Transverse colon (tissue), 4 donors: Measurements from ENCODE around the gene GPC6. TPM values are rescaled to one million over a fixed set of nuclear protein-coding genes. Genes with fewer than 3 reads are reported as not detected.
"Not testable (repeated sequence)": the region's sequence is repeated elsewhere in the genome, so short reads cannot be mapped to it uniquely, and the experiment has no call there.

Experiments
- DNase-seq: peaks from one replicate; pipeline ENCODE4 v3.0.0-alpha.2; 2019
- H3K27ac ChIP-seq, 4 donors: fragments of 200-600 bp; sonication (generic); 2 replicates each; pipeline ENCODE4 v1.5.1; 2016 to 2018; ENCODE audit warnings: inconsistent platforms in 4 of 4
- H3K27me3 ChIP-seq: fragments of 200-600 bp; sonication (generic); 2 replicates; pipeline ENCODE4 v1.5.1; 2017; ENCODE audit warnings: inconsistent platforms
- H3K36me3 ChIP-seq, 4 donors: fragments of 200-600 bp; sonication (generic); 2 replicates each; pipeline ENCODE4 v1.5.1; 2017 to 2019; ENCODE audit warnings: inconsistent platforms in 4 of 4
- H3K4me1 ChIP-seq, 4 donors: fragments of 200-600 bp; sonication (generic); 2 replicates each; pipeline ENCODE4 v1.5.1; 2017 to 2020; ENCODE audit warnings: inconsistent platforms in 4 of 4
- H3K4me3 ChIP-seq, 4 donors: fragments of 200-600 bp; sonication (generic); 1 replicate in 1 of 4; 2 replicates in 3 of 4; pipeline versions ENCODE4 v1.5.1 to v1.6.1; 2017 to 2019; ENCODE audit warnings: inconsistent platforms in 4 of 4
- H3K9me3 ChIP-seq, 2 donors: fragments of 200-600 bp; sonication (generic); 2 replicates each; pipeline ENCODE4 v1.5.1; 2017 to 2019; ENCODE audit warnings: inconsistent platforms in 2 of 2
- CTCF ChIP-seq, 5 experiments: fragments of 200-600 bp in 3 of 5; fragments of 450-650 bp in 2 of 5; sonication (generic) in 3 of 5; IDR thresholded peaks; 1 replicate in 2 of 5; 2 replicates in 3 of 5; pipeline ENCODE4 v1.5.1; 2016 to 2017; ENCODE audit warnings: antibody characterized with exemption in 5 of 5, inconsistent platforms in 3 of 5, mild to moderate bottlenecking in 2 of 5, moderate library complexity in 1 of 5
- EP300 ChIP-seq: sonication (generic); formaldehyde crosslinking; IDR thresholded peaks from one replicate; pipeline ENCODE4 v1.6.1; 2017; ENCODE audit warnings: antibody characterized with exemption, low read depth
- POLR2A ChIP-seq: fragments of 450-650 bp; IDR thresholded peaks from one replicate; pipeline ENCODE4 v1.6.1; 2016; ENCODE audit warnings: antibody characterized with exemption, mild to moderate bottlenecking, moderate library complexity
- POLR2AphosphoS5 ChIP-seq, 3 donors: sonication (generic); formaldehyde crosslinking; IDR thresholded peaks; one replicate each; pipeline ENCODE4 v1.6.1; 2016; ENCODE audit warnings: antibody characterized with exemption in 3 of 3
- WGBS, 2 donors: methylation state at CpG; one replicate each; pipeline ENCODE4 v1.1.5; 2018; ENCODE audit warnings: low coverage in 1 of 2; 5-methylcytosine and 5-hydroxymethylcytosine counted together
- in situ Hi-C, 4 donors: fragments of 200-750 bp; cut with MboI; loops; one replicate each; pipeline versions ENCODE4 v1.15.0 to v1.15.1; 2017; ENCODE audit warnings: low sequenced_read_pairs in 3 of 4, low pct_ligation_motif_present in 1 of 4, low pct_unique_long_range_greater_than_20kb in 1 of 4
- intact Hi-C: fragments of 100-400 bp; cut with DNase I; formaldehyde crosslinking; loops from one replicate; pipeline ENCODE4 v1.15.1; 2023; ENCODE audit warnings: low total_unique reads
- total RNA-seq, 4 donors: library from RNA; depleted of rRNA; stranded (reverse); fragments of >200 nt; gene quantifications; one replicate each; pipeline ENCODE4 v1.1.0, GENCODE V29; 2016

GPC6 gene
- total RNA-seq, 4 donors from 2014 or later = 0.75 to 5.7 (median 4.0) TPM

GRCh38 chr13:93435651-93436050 lies 209.0 kb downstream of the GPC6 start:
- Histone ChIP-seq H3K27ac (no peak overlapping the region), H3K27me3 (no peaks in the 10 kb centered on the region), H3K36me3 (no peaks in the 10 kb centered on the region), H3K4me1 (no peaks in the 10 kb centered on the region), H3K9me3 (no peaks in the 10 kb centered on the region), H3K4me3 (no peak overlapping the region)
- no peak for TF ChIP-seq POLR2AphosphoS5 (IDR thresholded peaks at IDR 0.05)
- intact Hi-C loops (no loop called here), in situ Hi-C loops (no loop called here)
- 68 to 77% methylated on average over 3 of the region's 3 CpGs for WGBS, 2 donors
- no peak for DNase-seq

- DNase-seq = no peak
- TF ChIP-seq POLR2AphosphoS5 (IDR thresholded peaks at IDR 0.05) (no peak), POLR2A (no peak), CTCF (IDR thresholded peaks at IDR 0.05) (no peak), EP300 (no peak)
- WGBS, 2 donors = 75 to 83% methylated on average over 3 to 4 of the region's 4 CpGs
- in situ Hi-C loops (no loop called here), intact Hi-C loops (no loop called here)
- H3K27ac ChIP-seq = no peak overlapping the region
- no peaks in the 10 kb centered on the region for H3K4me1 ChIP-seq
- no peaks in the 10 kb centered on the region for H3K27me3 ChIP-seq
- no peaks in the 10 kb centered on the region for H3K9me3 ChIP-seq
- no peaks in the 10 kb centered on the region for H3K36me3 ChIP-seq
- no peak overlapping the region for H3K4me3 ChIP-seq
Measured at GRCh38 chr13:93437081-93437480, 210.5 kb downstream of the GPC6 start.

GRCh38 chr13:93446238-93446637 lies 219.6 kb downstream of the GPC6 start:
- whole genome bisulfite sequencing, 2 donors = 17 to 45% methylated on average over 1 to 2 of the region's 2 CpGs

GRCh38 chr13:93450191-93450621 lies 223.6 kb downstream of the GPC6 start:
- no peak overlapping the region for H3K4me3 ChIP-seq
- no peaks in the 10 kb centered on the region for H3K9me3 ChIP-seq
- no peaks in the 10 kb centered on the region for H3K36me3 ChIP-seq
- in situ Hi-C loops = no loop called here
- intact Hi-C loops = no loop called here
- no peak for DNase-seq
- H3K27ac ChIP-seq = no peak overlapping the region
- TF ChIP-seq EP300 (no peak), POLR2AphosphoS5 (IDR thresholded peaks at IDR 0.05) (no peak), CTCF (IDR thresholded peaks at IDR 0.05) (no peak), POLR2A (no peak)
- no peaks in the 10 kb centered on the region for H3K4me1 ChIP-seq
- H3K27me3 ChIP-seq = no peaks in the 10 kb centered on the region

More at GRCh38 chr13:93446238-93446637, 219.6 kb downstream of the GPC6 start:
- Histone ChIP-seq H3K36me3 (no peaks in the 10 kb centered on the region), H3K4me1 (no peaks in the 10 kb centered on the region), H3K27ac (no peak overlapping the region), H3K4me3 (no peak overlapping the region), H3K9me3 (no peaks in the 10 kb centered on the region), H3K27me3 (no peaks in the 10 kb centered on the region)
- TF ChIP-seq POLR2A = no peak
- no peak for TF ChIP-seq EP300
- TF ChIP-seq CTCF (IDR thresholded peaks at IDR 0.05) = no peak
- intact Hi-C loops (no loop called here), in situ Hi-C loops (no loop called here)
- no peak for DNase-seq

- intact Hi-C loops = no loop called here
- TF ChIP-seq CTCF (IDR thresholded peaks at IDR 0.05) (no peak), POLR2A (no peak), POLR2AphosphoS5 (IDR thresholded peaks at IDR 0.05) (no peak), EP300 (no peak)
- Histone ChIP-seq H3K4me3 (no peak overlapping the region), H3K9me3 (no peaks in the 10 kb centered on the region), H3K4me1 (no peaks in the 10 kb centered on the region), H3K27ac (no peak overlapping the region), H3K36me3 (no peaks in the 10 kb centered on the region), H3K27me3 (no peaks in the 10 kb centered on the region)
- DNase-seq = no peak
- in situ Hi-C loops = no loop called here
Measured at GRCh38 chr13:93450761-93451160, 224.2 kb downstream of the GPC6 start.

GRCh38 chr13:93454676-93455235 lies 228.1 kb downstream of the GPC6 start:
- in situ Hi-C loops, intact Hi-C loops, H3K4me1 ChIP-seq, H3K9me3 ChIP-seq, DNase-seq, H3K36me3 ChIP-seq, H3K27ac ChIP-seq, H3K4me3 ChIP-seq, H3K27me3 ChIP-seq: not testable (repeated sequence)
- WGBS, 2 donors = 89% methylated on average over 22 of the region's 36 CpGs; no CpG with 5 or more reads in 1 of the 2 donors
